Kidney (tissue), 14 donors: ENCODE results near the gene C19orf25. TPM values are rescaled to one million over a fixed set of nuclear protein-coding genes. Genes with fewer than 3 reads are reported as not detected.

Experiments
- DNase-seq, 5 donors: peaks; one replicate each; pipeline ENCODE4 v3.0.0-alpha.2; 2013 to 2020
- FAIRE-seq: peaks from 2 replicates; lab custom pipeline; 2012; peaks lifted over from hg19 to GRCh38; lab: Jason Lieb, UNC
- H3K27ac ChIP-seq, 2 donors: one replicate each; pipeline ENCODE4 v1.7.0; 2013; ENCODE audit warnings: low read depth in 2 of 2, low read length in 2 of 2, inconsistent platforms in 1 of 2
- H3K27me3 ChIP-seq: one replicate; pipeline ENCODE4 v1.7.1; 2013; ENCODE audit warnings: low read length, inconsistent platforms; ENCODE audit not compliant: control insufficient read depth, insufficient read depth
- H3K36me3 ChIP-seq, 3 donors: one replicate each; pipeline versions ENCODE4 v1.7.0 to v1.7.1; 2013; ENCODE audit warnings: low read length in 3 of 3, control low read depth in 1 of 3, inconsistent platforms in 1 of 3; ENCODE audit not compliant: insufficient read depth in 3 of 3, control insufficient read depth in 2 of 3
- H3K4me1 ChIP-seq, 3 donors: one replicate each; pipeline versions ENCODE4 v1.7.0 to v1.7.1; 2013; ENCODE audit warnings: low read length in 3 of 3, inconsistent platforms in 1 of 3, low read depth in 1 of 3; ENCODE audit not compliant: control insufficient read depth in 2 of 3, insufficient read depth in 2 of 3
- H3K4me3 ChIP-seq, 3 donors: one replicate each; pipeline versions ENCODE4 v1.7.0 to v1.8.1; 2013; ENCODE audit warnings: low read length in 3 of 3, control low read depth in 1 of 3, inconsistent platforms in 1 of 3
- H3K9ac ChIP-seq, 3 donors: one replicate each; pipeline versions ENCODE4 v1.7.0 to v1.7.1; 2013; ENCODE audit warnings: low read length in 3 of 3, control low read depth in 1 of 3, inconsistent platforms in 1 of 3
- H3K9me3 ChIP-seq, 3 donors: one replicate each; pipeline versions ENCODE4 v1.7.0 to v1.7.1; 2013; ENCODE audit warnings: low read length in 3 of 3, control low read depth in 1 of 3, inconsistent platforms in 1 of 3; ENCODE audit not compliant: control insufficient read depth in 2 of 3, insufficient read depth in 1 of 3
- intact Hi-C: fragments of 100-400 bp; cut with DNase I; formaldehyde crosslinking; loops from one replicate; pipeline ENCODE4 v1.11.1; 2022
- polyA plus RNA-seq: library from polyadenylated mRNA; stranded (reverse); fragments of 350-450 nt; fragmentation: Illumina TruSeq; extraction: RNeasy Lipid Tissue Mini Kit (QIAGEN cat#74804); gene quantifications from one replicate; pipeline ENCODE4 v1.2.3, GENCODE V29; 2014; ENCODE audit warnings: low read depth, low replicate concordance; ENCODE audit not compliant: insufficient read depth
- total RNA-seq: library from RNA; stranded (reverse); fragmentation: NEBNext Ultra II Directional; extraction: Animal tissue kit (Norgen Biotek cat#: 25700); gene quantifications from one replicate; pipeline ENCODE4 v1.2.1, GENCODE V29; 2021
- TF ChIP-seq, protein P1 (sequence below): IDR thresholded peaks from 3 replicates; pipeline ENCODE4 v1.5.1; 2012; ENCODE audit warnings: mild to moderate bottlenecking, moderate library complexity, borderline replicate concordance; ENCODE audit not compliant: insufficient read depth; ENCODE audit errors: extremely low read depth
- donor health status: control.
- donor health status: control.
- donor health status: control.
- donor health status: control.
- donor health status: control.
- donor health status: DM: yes; HTN: yes; CAD: no.
- donor health status: Normal renal cell carcinoma (clear cell type).

The C19orf25 gene
- total and polyA plus RNA-seq, 2 donors from 2014 or later, result 32.5 to 50.9 TPM

GRCh38 chr19:1447504-1447903 is 31.5 kb downstream of the C19orf25 start:
- TF ChIP-seq, protein P1, sequence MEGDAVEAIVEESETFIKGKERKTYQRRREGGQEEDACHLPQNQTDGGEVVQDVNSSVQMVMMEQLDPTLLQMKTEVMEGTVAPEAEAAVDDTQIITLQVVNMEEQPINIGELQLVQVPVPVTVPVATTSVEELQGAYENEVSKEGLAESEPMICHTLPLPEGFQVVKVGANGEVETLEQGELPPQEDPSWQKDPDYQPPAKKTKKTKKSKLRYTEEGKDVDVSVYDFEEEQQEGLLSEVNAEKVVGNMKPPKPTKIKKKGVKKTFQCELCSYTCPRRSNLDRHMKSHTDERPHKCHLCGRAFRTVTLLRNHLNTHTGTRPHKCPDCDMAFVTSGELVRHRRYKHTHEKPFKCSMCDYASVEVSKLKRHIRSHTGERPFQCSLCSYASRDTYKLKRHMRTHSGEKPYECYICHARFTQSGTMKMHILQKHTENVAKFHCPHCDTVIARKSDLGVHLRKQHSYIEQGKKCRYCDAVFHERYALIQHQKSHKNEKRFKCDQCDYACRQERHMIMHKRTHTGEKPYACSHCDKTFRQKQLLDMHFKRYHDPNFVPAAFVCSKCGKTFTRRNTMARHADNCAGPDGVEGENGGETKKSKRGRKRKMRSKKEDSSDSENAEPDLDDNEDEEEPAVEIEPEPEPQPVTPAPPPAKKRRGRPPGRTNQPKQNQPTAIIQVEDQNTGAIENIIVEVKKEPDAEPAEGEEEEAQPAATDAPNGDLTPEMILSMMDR, result no peak
- Histone ChIP-seq H3K9ac (no peak overlapping the region), H3K27me3 (peaks cover 21% of the 10 kb centered on the region), H3K4me3 (no peak overlapping the region), H3K9me3 (no peaks in the 10 kb centered on the region), H3K4me1 (peaks cover 0 to 6% (median 0%) of the 10 kb centered on the region in 3 donors), H3K36me3 (no peaks in the 10 kb centered on the region), H3K27ac (no peak overlapping the region)
- DNase-seq (no peak), FAIRE-seq (no peak)
- intact Hi-C loops, result no loop called here

DNA sequence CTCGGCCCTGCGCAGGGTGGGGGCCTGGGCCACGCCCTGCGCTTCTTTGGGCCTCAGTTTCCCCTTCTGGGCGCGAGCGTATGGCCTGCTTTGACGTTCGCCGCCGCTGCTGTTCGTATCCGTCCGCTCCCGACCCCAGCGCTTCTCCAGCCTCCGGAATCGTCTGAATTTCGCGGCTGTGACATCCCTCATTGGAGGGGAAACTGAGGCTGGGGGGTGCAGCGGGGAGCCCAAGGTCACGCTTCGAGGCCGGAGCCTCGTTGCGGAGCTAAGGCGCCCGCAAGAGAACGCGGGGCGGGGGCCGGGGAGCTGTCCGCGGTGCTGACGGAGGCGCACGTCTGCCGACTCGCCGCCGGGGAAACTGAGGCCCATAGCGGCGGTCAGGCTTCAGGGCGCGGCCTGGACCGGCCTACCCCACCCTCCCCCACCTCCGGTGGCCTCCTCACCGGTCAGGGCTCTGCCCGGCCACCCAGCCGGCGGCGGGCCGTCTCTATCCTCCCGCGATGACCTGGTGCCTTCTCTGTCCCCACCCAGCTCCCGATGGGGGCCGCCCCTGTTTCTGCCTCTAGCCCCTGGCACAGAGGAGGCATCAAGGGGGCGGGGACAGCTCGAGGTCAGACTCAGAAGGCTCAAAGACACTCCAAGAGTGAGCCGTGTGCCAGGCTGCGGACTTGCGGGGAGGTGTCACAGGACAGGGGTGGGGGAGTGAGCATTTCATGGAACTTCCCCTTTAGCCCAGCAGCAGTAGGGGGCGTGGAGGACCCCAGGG is 32.1 kb downstream of the C19orf25 start:
- Histone ChIP-seq H3K9ac (no peak overlapping the region), H3K4me3 (no peak overlapping the region), H3K27ac (no peak overlapping the region), H3K27me3 (peaks cover 18% of the 10 kb centered on the region), H3K36me3 (peaks cover 0 to 4% (median under 1%) of the 10 kb centered on the region in 3 donors), H3K9me3 (no peaks in the 10 kb centered on the region), H3K4me1 (peaks cover 0 to 6% (median 0%) of the 10 kb centered on the region in 3 donors)
- intact Hi-C loops, result no loop called here
- no peak for FAIRE-seq
- DNase-seq, result peak in 2 of 5 donors; percentile 46 to 77
- TF ChIP-seq, protein P1, result no peak

DNA sequence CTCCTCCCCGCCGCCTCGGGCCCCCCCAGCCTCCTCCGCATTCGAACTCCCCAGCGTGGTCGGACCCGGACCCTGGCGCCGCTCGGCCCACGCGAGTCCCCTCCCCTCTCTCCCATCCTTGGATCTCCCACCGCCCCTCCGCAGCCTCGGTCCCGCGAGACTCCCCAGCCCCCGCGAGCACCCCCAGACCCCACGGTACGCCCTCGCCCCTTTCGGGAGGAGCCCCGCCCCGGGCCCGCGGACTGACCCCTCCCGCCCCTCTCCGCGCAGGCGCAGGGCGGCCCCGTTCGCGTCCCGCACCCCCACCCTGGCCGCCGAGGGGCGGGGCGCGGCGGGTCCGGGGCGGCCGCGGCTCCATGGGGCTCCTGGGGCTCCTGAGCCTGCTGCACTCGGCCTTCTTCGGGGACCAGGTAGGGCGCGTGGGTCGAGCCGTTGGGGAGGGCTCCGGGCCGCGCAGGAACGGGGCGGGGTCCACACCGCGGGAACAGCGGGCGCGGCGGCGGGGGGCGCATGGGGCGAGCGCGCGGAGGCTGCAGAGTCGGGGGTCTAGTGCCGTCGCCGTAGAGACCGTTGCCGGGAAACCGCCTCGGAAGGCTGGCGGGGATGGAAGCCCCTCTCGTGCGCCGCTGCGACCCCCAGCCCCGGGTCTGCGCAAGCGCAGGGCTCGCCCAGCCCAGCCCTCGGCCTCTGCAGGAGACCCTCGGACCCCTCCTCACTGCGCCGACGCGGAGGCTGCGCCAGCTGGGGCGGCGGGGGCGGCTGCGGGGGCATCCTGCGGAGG is 32.9 kb downstream of the C19orf25 start:
- peaks cover 0 to 6% (median 0%) of the 10 kb centered on the region in 3 donors for H3K4me1 ChIP-seq
- H3K27me3 ChIP-seq, result peaks cover 17% of the 10 kb centered on the region
- FAIRE-seq (no peak), DNase-seq (peak in 3 of 5 donors; percentile 60 to 81 (median 74))
- intact Hi-C loops, result no loop called here
- H3K4me3 ChIP-seq, result no peak overlapping the region
- TF ChIP-seq, protein P1, result no peak
- H3K36me3 ChIP-seq, result peaks cover 0 to 7% (median 5%) of the 10 kb centered on the region in 3 donors
- no peak overlapping the region for H3K27ac ChIP-seq
- H3K9ac ChIP-seq, result no peak overlapping the region
- H3K9me3 ChIP-seq, result no peaks in the 10 kb centered on the region
